Testis (tissue), 2 donors: ENCODE measurements around the gene ALKBH5.

Source experiments
- CTCF ChIP-seq, 3 experiments: fragments of 450-650 bp in 2 of 3; fragments of 200-600 bp in 1 of 3; sonication (generic) in 1 of 3; IDR thresholded peaks; one replicate each; pipeline ENCODE4 v1.5.1; 2016 to 2019; ENCODE audit warnings: antibody characterized with exemption in 3 of 3, mild to moderate bottlenecking in 2 of 3, moderate library complexity in 1 of 3
- POLR2A ChIP-seq: fragments of 450-650 bp; IDR thresholded peaks from one replicate; pipeline ENCODE4 v1.6.1; 2017; ENCODE audit warnings: antibody characterized with exemption, mild to moderate bottlenecking, moderate library complexity

GRCh38 chr17:18142417-18142816 is 41.2 kb upstream of the ALKBH5 start:
- no peak for TF ChIP-seq CTCF (IDR thresholded peaks at IDR 0.05)
- no peak for TF ChIP-seq POLR2A
